Kidney (tissue), 14 donors: ENCODE results near the gene NEDD4L. TPM values are rescaled to one million over a fixed set of nuclear protein-coding genes. Genes with fewer than 3 reads are reported as not detected.

Source experiments
- DNase-seq, 5 donors: peaks; one replicate each; pipeline ENCODE4 v3.0.0-alpha.2; 2013 to 2020
- FAIRE-seq: peaks from 2 replicates; lab custom pipeline; 2012; peaks lifted over from hg19 to GRCh38; lab: Jason Lieb, UNC
- H3K27ac ChIP-seq, 2 donors: one replicate each; pipeline ENCODE4 v1.7.0; 2013; ENCODE audit warnings: low read depth in 2 of 2, low read length in 2 of 2, inconsistent platforms in 1 of 2
- H3K27me3 ChIP-seq: one replicate; pipeline ENCODE4 v1.7.1; 2013; ENCODE audit warnings: low read length, inconsistent platforms; ENCODE audit not compliant: control insufficient read depth, insufficient read depth
- H3K36me3 ChIP-seq, 3 donors: one replicate each; pipeline versions ENCODE4 v1.7.0 to v1.7.1; 2013; ENCODE audit warnings: low read length in 3 of 3, control low read depth in 1 of 3, inconsistent platforms in 1 of 3; ENCODE audit not compliant: insufficient read depth in 3 of 3, control insufficient read depth in 2 of 3
- H3K4me1 ChIP-seq, 3 donors: one replicate each; pipeline versions ENCODE4 v1.7.0 to v1.7.1; 2013; ENCODE audit warnings: low read length in 3 of 3, inconsistent platforms in 1 of 3, low read depth in 1 of 3; ENCODE audit not compliant: control insufficient read depth in 2 of 3, insufficient read depth in 2 of 3
- H3K4me3 ChIP-seq, 3 donors: one replicate each; pipeline versions ENCODE4 v1.7.0 to v1.8.1; 2013; ENCODE audit warnings: low read length in 3 of 3, control low read depth in 1 of 3, inconsistent platforms in 1 of 3
- H3K9ac ChIP-seq, 3 donors: one replicate each; pipeline versions ENCODE4 v1.7.0 to v1.7.1; 2013; ENCODE audit warnings: low read length in 3 of 3, control low read depth in 1 of 3, inconsistent platforms in 1 of 3
- H3K9me3 ChIP-seq, 3 donors: one replicate each; pipeline versions ENCODE4 v1.7.0 to v1.7.1; 2013; ENCODE audit warnings: low read length in 3 of 3, control low read depth in 1 of 3, inconsistent platforms in 1 of 3; ENCODE audit not compliant: control insufficient read depth in 2 of 3, insufficient read depth in 1 of 3
- intact Hi-C: fragments of 100-400 bp; cut with DNase I; formaldehyde crosslinking; loops from one replicate; pipeline ENCODE4 v1.11.1; 2022
- polyA plus RNA-seq: library from polyadenylated mRNA; stranded (reverse); fragments of 350-450 nt; fragmentation: Illumina TruSeq; extraction: RNeasy Lipid Tissue Mini Kit (QIAGEN cat#74804); gene quantifications from one replicate; pipeline ENCODE4 v1.2.3, GENCODE V29; 2014; ENCODE audit warnings: low read depth, low replicate concordance; ENCODE audit not compliant: insufficient read depth
- total RNA-seq: library from RNA; stranded (reverse); fragmentation: NEBNext Ultra II Directional; extraction: Animal tissue kit (Norgen Biotek cat#: 25700); gene quantifications from one replicate; pipeline ENCODE4 v1.2.1, GENCODE V29; 2021
- TF ChIP-seq, protein P1 (sequence below): IDR thresholded peaks from 3 replicates; pipeline ENCODE4 v1.5.1; 2012; ENCODE audit warnings: mild to moderate bottlenecking, moderate library complexity, borderline replicate concordance; ENCODE audit not compliant: insufficient read depth; ENCODE audit errors: extremely low read depth
- donor health status: control.
- donor health status: control.
- donor health status: control.
- donor health status: control.
- donor health status: control.
- donor health status: DM: yes; HTN: yes; CAD: no.
- donor health status: Normal renal cell carcinoma (clear cell type).

Gene NEDD4L
- total and polyA plus RNA-seq, 2 donors from 2014 or later = 90.8 to 95.7 TPM

DNA sequence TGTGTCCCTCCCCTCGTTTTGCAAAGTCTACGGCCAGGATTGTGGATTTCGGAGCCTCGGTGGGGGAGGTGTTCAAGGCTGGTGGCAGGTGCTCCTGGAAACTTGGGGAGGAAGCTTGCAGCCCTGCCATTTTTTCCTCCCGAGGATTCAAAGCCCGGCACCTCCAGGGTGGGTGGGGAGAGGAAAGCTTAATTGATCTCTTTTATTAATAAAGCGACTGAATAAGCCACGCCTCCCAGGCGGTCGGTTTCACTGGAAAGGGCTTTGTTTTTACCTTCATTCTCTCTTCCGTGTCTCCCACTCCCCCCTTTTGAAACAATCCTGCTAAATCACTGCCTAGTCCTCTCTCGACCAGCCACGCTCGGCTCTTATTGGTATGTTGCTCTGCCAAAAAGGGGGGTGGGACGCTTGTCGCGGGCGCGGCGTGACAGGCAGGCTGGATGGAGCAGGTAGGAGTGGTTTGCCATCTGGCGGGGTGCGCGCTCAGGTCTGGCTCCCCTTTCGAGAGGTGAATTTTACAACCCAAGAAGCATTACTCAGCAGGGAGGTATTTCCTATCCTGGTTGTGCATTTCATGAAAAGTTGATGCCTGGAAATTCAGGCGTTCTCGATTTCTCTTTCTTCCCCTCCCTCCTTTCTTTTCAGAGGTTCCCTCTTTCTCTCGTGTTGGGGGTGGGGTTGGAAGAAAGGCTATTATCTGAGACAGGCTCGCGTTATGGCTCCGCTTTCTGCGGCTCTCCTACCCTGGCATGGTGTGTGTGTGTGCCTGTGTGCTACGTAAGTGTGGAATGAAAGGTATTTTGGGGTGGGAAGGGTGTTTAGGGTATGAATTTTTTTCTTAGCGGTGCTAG, 1.4 kb downstream of the NEDD4L start:
- Histone ChIP-seq H3K4me1 (peaks cover 4 to 11% (median 9%) of the 10 kb centered on the region in 3 donors), H3K9me3 (no peaks in the 10 kb centered on the region), H3K9ac (peak overlapping the region; percentile 67 to 91 (median 83)), H3K27me3 (no peaks in the 10 kb centered on the region), H3K27ac (peak overlapping the region; percentile 83 to 90), H3K36me3 (no peaks in the 10 kb centered on the region), H3K4me3 (peak overlapping the region; percentile 80 to 85 (median 84))
- TF ChIP-seq, protein P1, sequence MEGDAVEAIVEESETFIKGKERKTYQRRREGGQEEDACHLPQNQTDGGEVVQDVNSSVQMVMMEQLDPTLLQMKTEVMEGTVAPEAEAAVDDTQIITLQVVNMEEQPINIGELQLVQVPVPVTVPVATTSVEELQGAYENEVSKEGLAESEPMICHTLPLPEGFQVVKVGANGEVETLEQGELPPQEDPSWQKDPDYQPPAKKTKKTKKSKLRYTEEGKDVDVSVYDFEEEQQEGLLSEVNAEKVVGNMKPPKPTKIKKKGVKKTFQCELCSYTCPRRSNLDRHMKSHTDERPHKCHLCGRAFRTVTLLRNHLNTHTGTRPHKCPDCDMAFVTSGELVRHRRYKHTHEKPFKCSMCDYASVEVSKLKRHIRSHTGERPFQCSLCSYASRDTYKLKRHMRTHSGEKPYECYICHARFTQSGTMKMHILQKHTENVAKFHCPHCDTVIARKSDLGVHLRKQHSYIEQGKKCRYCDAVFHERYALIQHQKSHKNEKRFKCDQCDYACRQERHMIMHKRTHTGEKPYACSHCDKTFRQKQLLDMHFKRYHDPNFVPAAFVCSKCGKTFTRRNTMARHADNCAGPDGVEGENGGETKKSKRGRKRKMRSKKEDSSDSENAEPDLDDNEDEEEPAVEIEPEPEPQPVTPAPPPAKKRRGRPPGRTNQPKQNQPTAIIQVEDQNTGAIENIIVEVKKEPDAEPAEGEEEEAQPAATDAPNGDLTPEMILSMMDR = no peak
- no peak for FAIRE-seq
- intact Hi-C loops = no loop called here
- peak; percentile 80 to 88 (median 86) for DNase-seq

DNA sequence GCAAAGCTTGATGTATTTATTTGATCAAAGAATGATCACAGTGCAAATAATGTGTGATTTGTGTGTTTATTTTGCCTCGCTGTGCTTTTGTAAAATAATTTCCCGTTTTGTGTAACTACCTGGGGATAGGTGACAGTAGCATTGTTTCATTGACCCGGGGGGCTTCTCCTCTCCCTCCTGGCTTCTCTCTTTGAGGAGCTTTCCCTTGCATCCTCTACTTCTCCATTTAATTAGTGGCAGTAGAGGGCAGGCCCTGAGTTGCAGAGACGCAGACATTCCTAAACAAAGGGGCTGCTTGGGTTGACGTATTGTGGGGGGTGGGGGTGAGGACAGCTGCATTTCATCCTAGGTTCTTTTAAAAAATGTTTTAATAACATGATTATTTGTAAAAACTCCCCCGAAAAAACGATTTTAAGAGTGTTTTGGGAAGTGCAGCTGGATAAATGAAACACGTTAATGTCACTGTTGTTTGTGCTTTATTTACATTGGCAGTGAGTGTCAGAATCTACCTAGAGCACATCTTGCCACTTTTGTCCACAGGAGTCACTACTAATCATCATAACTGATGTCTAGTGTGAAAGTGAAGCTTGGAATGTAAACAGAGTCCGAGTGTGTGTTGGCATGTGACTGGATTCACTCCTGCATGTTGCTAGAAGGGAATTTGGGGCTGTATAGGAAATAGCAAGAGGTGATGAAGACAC, 2.2 kb downstream of the NEDD4L start:
- H3K9ac ChIP-seq = peak overlapping the region in 2 of 3 donors; percentile 83 to 91
- FAIRE-seq = no peak
- TF ChIP-seq, protein P1 = no peak
- no peaks in the 10 kb centered on the region for H3K27me3 ChIP-seq
- peaks cover 4 to 11% (median 9%) of the 10 kb centered on the region in 3 donors for H3K4me1 ChIP-seq
- H3K36me3 ChIP-seq = no peaks in the 10 kb centered on the region
- peak overlapping the region; percentile 83 to 90 for H3K27ac ChIP-seq
- H3K9me3 ChIP-seq = no peaks in the 10 kb centered on the region
- peak in 3 of 5 donors; percentile 55 to 73 (median 56) for DNase-seq
- intact Hi-C loops = no loop called here
- peak overlapping the region; percentile 80 to 85 (median 84) for H3K4me3 ChIP-seq

DNA sequence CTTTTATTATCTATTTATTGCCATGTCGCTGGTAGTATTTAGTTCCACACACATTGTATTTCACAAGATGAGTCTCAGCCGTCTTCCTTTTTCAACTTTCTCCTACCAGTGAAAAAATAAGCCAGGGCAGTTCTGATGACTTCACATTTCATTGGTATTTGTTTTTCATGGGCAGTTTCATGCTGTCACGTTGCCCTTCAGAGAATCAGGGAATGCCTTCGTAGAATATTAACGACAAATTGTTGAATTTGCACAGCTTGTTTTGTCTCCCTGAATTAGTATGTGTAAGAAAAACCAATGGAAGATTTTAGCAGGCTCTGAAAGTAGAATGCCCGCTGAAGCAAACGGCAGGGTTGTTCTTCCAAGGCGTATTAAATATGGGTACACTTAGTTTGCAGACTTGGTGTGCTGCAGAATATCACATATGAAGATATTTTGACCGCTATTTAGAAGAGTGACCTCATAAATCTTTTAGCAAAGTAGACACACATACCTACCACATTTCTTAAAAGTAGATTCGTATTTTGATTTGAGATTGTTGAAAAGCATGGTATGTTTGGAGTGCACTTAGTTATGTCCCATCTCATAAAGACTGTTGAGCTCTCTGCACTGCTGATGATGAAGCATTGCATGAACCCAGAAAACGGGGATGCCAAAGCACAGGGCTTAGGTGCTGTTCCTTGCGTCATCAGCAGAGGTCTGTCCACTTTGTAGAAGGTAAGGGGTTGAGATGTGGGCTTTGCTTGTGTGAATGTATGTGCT, 2.9 kb downstream of the NEDD4L start:
- no peaks in the 10 kb centered on the region for H3K27me3 ChIP-seq
- peaks cover 4 to 11% (median 9%) of the 10 kb centered on the region in 3 donors for H3K4me1 ChIP-seq
- FAIRE-seq (no peak), DNase-seq (peak in 2 of 5 donors; percentile 37 to 39)
- intact Hi-C loops = no loop called here
- peak overlapping the region; percentile 83 to 90 for H3K27ac ChIP-seq
- H3K9me3 ChIP-seq = no peaks in the 10 kb centered on the region
- TF ChIP-seq, protein P1 = no peak
- H3K4me3 ChIP-seq = peak overlapping the region; percentile 64 to 85 (median 80)
- peak overlapping the region in 2 of 3 donors; percentile 83 to 91 for H3K9ac ChIP-seq
- no peaks in the 10 kb centered on the region for H3K36me3 ChIP-seq
